HCT116 (cell line): ENCODE data around the gene SLC41A1. TPM values are rescaled to one million over a fixed set of nuclear protein-coding genes. Genes with fewer than 3 reads are reported as not detected.

Source experiments
- ATAC-seq: fragments of 200-7000 bp; cut with Tn5 transposase; 2 replicates; pipeline ENCODE4 v1.9.1; 2020; ENCODE audit warnings: mild to moderate bottlenecking, moderate library complexity
- BruUV-seq: library from RNA; stranded (reverse); fragments of 400-500 nt; replicated peaks from 2 replicates; lab custom pipeline; 2021; lab: Mats Ljungman, UMichigan
- CTCF ChIA-PET: fragments of 300-600 bp; sonication (Branson Sonifier 250); formaldehyde crosslinking; loops from one replicate; lab custom pipeline; 2021; ENCODE audit warnings: antibody characterized with exemption; lab: Charles Lee
- POLR2A ChIA-PET: fragments of 300-600, 350-600 bp; sonication (Branson Sonifier 250); formaldehyde crosslinking; loops from one replicate; lab custom pipeline; 2021; ENCODE audit warnings: antibody characterized with exemption; lab: Charles Lee
- RAD21 ChIA-PET, 2 experiments: fragments of 300-600 bp; sonication (Branson Sonifier 250); formaldehyde crosslinking; loops; one replicate each; lab custom pipeline; 2023; ENCODE audit warnings: low total read pairs in 2 of 2; ENCODE audit not compliant: uncharacterized antibody in 2 of 2, unreplicated experiment in 2 of 2, low non-redundant PET in 1 of 2; lab: Charles Lee
- DNase-seq: peaks from one replicate; pipeline ENCODE4 v3.0.0-alpha.2; 2010; ENCODE audit warnings: low read depth, low spot score
- H2AFZ ChIP-seq: fragments of 200-600 bp; shearing (Covaris generic), sonication (generic); 2 replicates; pipeline ENCODE4 v1.6.1; 2017; ENCODE audit warnings: low read depth, mixed run types, mixed read lengths, antibody characterized with exemption, low read length; ENCODE audit not compliant: poor library complexity, severe bottlenecking
- H3K27ac ChIP-seq: 2 replicates; pipeline ENCODE4 v1.5.1; 2012; ENCODE audit warnings: low read depth, low read length
- H3K27me3 ChIP-seq: fragments of 200-600 bp; sonication (generic); 2 replicates; pipeline ENCODE4 v1.6.1; 2016; ENCODE audit warnings: mixed run types, low read length, mixed read lengths; ENCODE audit not compliant: insufficient read depth
- H3K36me3 ChIP-seq, 2 experiments: fragments of 200-500 bp in 1 of 2; fragments of 200-600 bp in 1 of 2; sonication (Bioruptor generic) in 1 of 2; sonication (generic) in 1 of 2; 2 replicates each; pipeline versions ENCODE4 v1.5.1 to v1.6.1; 2014 to 2016; ENCODE audit warnings: low read length in 2 of 2, inconsistent platforms in 1 of 2, mixed read lengths in 1 of 2, mixed run types in 1 of 2; ENCODE audit not compliant: insufficient read depth in 2 of 2, control insufficient read depth in 1 of 2
- H3K4me1 ChIP-seq, 2 experiments: fragments of 200-600 bp in 1 of 2; sonication (generic) in 1 of 2; 2 replicates each; pipeline versions ENCODE4 v1.5.1 to v1.6.1; 2012 to 2017; ENCODE audit warnings: low read length in 2 of 2, inconsistent platforms in 1 of 2, mild to moderate bottlenecking in 1 of 2, mixed read lengths in 1 of 2, mixed run types in 1 of 2, moderate library complexity in 1 of 2; ENCODE audit not compliant: insufficient read depth in 2 of 2, control insufficient read depth in 1 of 2
- H3K4me2 ChIP-seq: fragments of 200-600 bp; sonication (generic); 2 replicates; pipeline ENCODE4 v1.6.1; 2017; ENCODE audit warnings: mixed run types, low read length, mixed read lengths
- H3K4me3 ChIP-seq, 2 experiments: fragments of 200-600 bp in 1 of 2; sonication (generic) in 1 of 2; replicated peaks in 1 of 2; 2 replicates each; pipeline ENCODE4 v1.5.1; 2011 to 2016; ENCODE audit warnings: low read length in 2 of 2, control low read depth in 1 of 2, low read depth in 1 of 2, mild to moderate bottlenecking in 1 of 2, mixed read lengths in 1 of 2, mixed run types in 1 of 2
- H3K79me2 ChIP-seq: fragments of 200-600 bp; sonication (generic); 2 replicates; pipeline ENCODE4 v1.6.1; 2017; ENCODE audit warnings: mild to moderate bottlenecking, mixed run types, low read length, moderate library complexity, mixed read lengths; ENCODE audit not compliant: insufficient read depth
- H3K9ac ChIP-seq: fragments of 200-600 bp; sonication (generic); 2 replicates; pipeline ENCODE4 v1.6.1; 2016; ENCODE audit warnings: low read length, mixed read lengths
- H3K9me2 ChIP-seq: fragments of 200-600 bp; sonication (generic), shearing (Covaris generic); 2 replicates; pipeline ENCODE4 v1.6.1; 2017; ENCODE audit warnings: mixed run types, mild to moderate bottlenecking, moderate library complexity; ENCODE audit not compliant: insufficient read depth
- H3K9me3 ChIP-seq, 2 experiments: fragments of 200-500 bp in 1 of 2; fragments of 200-600 bp in 1 of 2; sonication (Bioruptor generic) in 1 of 2; sonication (generic) in 1 of 2; 2 replicates each; pipeline ENCODE4 v1.6.1; 2014 to 2017; ENCODE audit warnings: low read length in 2 of 2, mixed read lengths in 2 of 2, inconsistent platforms in 1 of 2, low read depth in 1 of 2, mild to moderate bottlenecking in 1 of 2, mixed run types in 1 of 2, moderate library complexity in 1 of 2; ENCODE audit not compliant: control insufficient read depth in 1 of 2, insufficient read depth in 1 of 2
- H4K20me1 ChIP-seq: fragments of 200-600 bp; sonication (generic), shearing (Covaris generic); 2 replicates; pipeline ENCODE4 v1.6.1; 2017; ENCODE audit warnings: mixed run types, mild to moderate bottlenecking, moderate library complexity; ENCODE audit not compliant: insufficient read depth
- CBX3 ChIP-seq: IDR thresholded peaks from 2 replicates; pipeline ENCODE4 v1.6.1; 2012; ENCODE audit warnings: low read depth
- CEBPB ChIP-seq: IDR thresholded peaks from 2 replicates; pipeline ENCODE4 v1.6.1; 2012; ENCODE audit warnings: low read depth
- CTCF ChIP-seq, 3 experiments: fragments of 200-600 bp in 1 of 3; sonication (generic) in 1 of 3; IDR thresholded peaks in 2 of 3; conservative IDR thresholded peaks in 1 of 3; 2 replicates each; pipeline ENCODE4 v1.5.1; 2012 to 2017; ENCODE audit warnings: low read depth in 2 of 3, low read length in 2 of 3, antibody characterized with exemption in 1 of 3, borderline replicate concordance in 1 of 3, control low read depth in 1 of 3, mild to moderate bottlenecking in 1 of 3, mixed read lengths in 1 of 3, mixed run types in 1 of 3, moderate library complexity in 1 of 3; ENCODE audit not compliant: insufficient read depth in 1 of 3
- EGR1 ChIP-seq: IDR thresholded peaks from 2 replicates; pipeline ENCODE4 v1.6.1; 2012; ENCODE audit warnings: low read depth
- ELF1 ChIP-seq: IDR thresholded peaks from 2 replicates; pipeline ENCODE4 v1.6.1; 2012; ENCODE audit warnings: low read depth, borderline replicate concordance
- EZH2 ChIP-seq: fragments of 200-600 bp; sonication (generic); IDR thresholded peaks from 2 replicates; pipeline ENCODE4 v1.6.1; 2017; ENCODE audit warnings: antibody characterized with exemption, mixed run types
- EZH2phosphoT487 ChIP-seq: fragments of 200-600 bp; IDR thresholded peaks from 2 replicates; pipeline ENCODE4 v1.6.1; 2018; ENCODE audit warnings: antibody characterized with exemption, borderline replicate concordance
- MAX ChIP-seq: IDR thresholded peaks from 2 replicates; pipeline ENCODE4 v1.6.1; 2012
- POLR2A ChIP-seq: IDR thresholded peaks from 2 replicates; pipeline ENCODE4 v1.7.0; 2011; ENCODE audit warnings: borderline replicate concordance; ENCODE audit not compliant: insufficient read depth, insufficient read length; ENCODE audit errors: extremely low read depth
- POLR2AphosphoS5 ChIP-seq: IDR thresholded peaks from 2 replicates; pipeline ENCODE4 v1.6.1; 2011; ENCODE audit warnings: mild to moderate bottlenecking, low read depth, low read length, moderate library complexity
- SIN3A ChIP-seq: IDR thresholded peaks from 2 replicates; pipeline ENCODE4 v1.6.1; 2012; ENCODE audit warnings: low read depth
- SP1 ChIP-seq: IDR thresholded peaks from 2 replicates; pipeline ENCODE4 v1.6.1; 2012; ENCODE audit warnings: low read depth
- SRF ChIP-seq: IDR thresholded peaks from 2 replicates; pipeline ENCODE4 v1.6.1; 2012; ENCODE audit warnings: low read depth
- TCF7L2 ChIP-seq: IDR thresholded peaks from 2 replicates; pipeline ENCODE4 v1.7.0; 2011; ENCODE audit warnings: borderline replicate concordance, inconsistent platforms; ENCODE audit not compliant: insufficient read depth, insufficient read length; ENCODE audit errors: extremely low read depth
- YY1 ChIP-seq: IDR thresholded peaks from 2 replicates; pipeline ENCODE4 v1.6.1; 2011; ENCODE audit warnings: low read length, low read depth, moderate library complexity, mild to moderate bottlenecking; ENCODE audit not compliant: insufficient replicate concordance; ENCODE audit errors: extremely low read depth
- ZBTB33 ChIP-seq: IDR thresholded peaks from 2 replicates; pipeline ENCODE4 v1.6.1; 2011; ENCODE audit warnings: mild to moderate bottlenecking, low read length, moderate library complexity; ENCODE audit not compliant: insufficient replicate concordance; ENCODE audit errors: extremely low read depth
- intact Hi-C: fragments of 100-400 bp; cut with micrococcal nuclease; formaldehyde crosslinking; loops from 2 replicates; pipeline ENCODE4 v1.10.0; 2022
- total RNA-seq: library from RNA; stranded (reverse); gene quantifications from one replicate; pipeline ENCODE4 v1.2.1, GENCODE V29; 2021; ENCODE audit not compliant: unreplicated experiment

Gene SLC41A1
- total RNA-seq, 1 experiment from 2014 or later, result 35.9 TPM

GRCh38 chr1:205813755-205814058 lies 709 bp upstream of the SLC41A1 start (continued):
- TF ChIP-seq EZH2phosphoT487 (no peak), CBX3 (no peak), POLR2A (no peak), ZBTB33 (no peak)

- POLR2A ChIA-PET, result interaction anchor here (1.0 kb wide), 1 partner anchor 14 kb away, joined by 5 read pairs; no protein-coding TSS in a partner anchor
- Histone ChIP-seq H3K9me2 (no peaks in the 10 kb centered on the region; the same call in 1 of the 2 replicates), H4K20me1 (no peaks in the 10 kb centered on the region), H3K9ac (peak overlapping the region; percentile 84), H3K36me3 (peaks cover 6 to 16% of the 10 kb centered on the region in 2 experiments; a peak in 2 of 4 replicates), H3K9me3 (no peaks in the 10 kb centered on the region), H3K4me3 (peak overlapping the region; percentile 64 to 72), H3K4me2 (peak overlapping the region; percentile 90), H3K79me2 (peaks cover 27% of the 10 kb centered on the region; the same call in 1 of the 2 replicates), H3K4me1 (peaks cover 7 to 20% of the 10 kb centered on the region in 2 experiments; a peak in 3 of 4 replicates), H3K27me3 (no peaks in the 10 kb centered on the region), H3K27ac (peak overlapping the region; percentile 58; the same call in 1 of the 2 replicates), H2AFZ (no peak overlapping the region)
- TSS peak; percentile 49 for BruUV-seq
- DNase-seq (no peak), ATAC-seq (peak; percentile 19)
- intact Hi-C loops, result loop anchor here (5.0 kb wide), 1 partner anchor 95 kb away; no protein-coding TSS in a partner anchor
- CTCF ChIA-PET, result interaction anchor here (1.2 kb wide), 1 partner anchor 155 kb away, joined by 3 read pairs; no protein-coding TSS in a partner anchor
- RAD21 ChIA-PET, result interaction anchor here in 1 of 2 experiments (0.7 kb wide), 1 partner anchor 221 kb away, joined by 3 read pairs; no protein-coding TSS in a partner anchor
- TF ChIP-seq CBX3 (no peak), EZH2 (no peak), SIN3A (no peak), MAX (no peak), ELF1 (no peak), SRF (no peak), POLR2AphosphoS5 (no peak), CEBPB (no peak), YY1 (no peak), ZBTB33 (no peak), TCF7L2 (no peak), EGR1 (no peak), CTCF (IDR thresholded peaks at IDR 0.05 in 2 of 3, conservative IDR thresholded peaks at IDR 0.05 in 1 of 3; ENCODE audit: borderline replicate concordance in 1 of 3, insufficient read depth in 1 of 3, low read depth in 2 of 3, low read length in 2 of 3) (no peak), POLR2A (no peak), EZH2phosphoT487 (no peak), SP1 (no peak)
Observed at GRCh38 chr1:205812271-205812877, 624 bp downstream of the SLC41A1 start.
